HG03432 (cell line): ENCODE data around the gene TLR5.
"Not testable (repeated sequence)": the region's sequence is repeated elsewhere in the genome, so short reads cannot be mapped to it uniquely, and the experiment has no call there.

Experiments used
- ATAC-seq: cut with Tn5 transposase; IDR thresholded peaks from one replicate; pipeline ENCODE4 v1.9.1; 2021; ENCODE audit warnings: mild to moderate bottlenecking, moderate library complexity; ENCODE audit not compliant: unreplicated experiment

The TLR5 gene

GRCh38 chr1:223142795-223143536 lies at the start of gene TLR5:
Gene TLR5, minus strand, starts transcription at chr1:223143248. Its CDS starts 30,217 bp downstream, at chr1:223113031.
- peak; percentile 92 for ATAC-seq

GRCh38 chr1:223189903-223190724 lies 47.1 kb upstream of the TLR5 start:
- peak; percentile 81 for ATAC-seq

- ATAC-seq, result no peak
Measured at GRCh38 chr1:223189525-223189902, 46.5 kb upstream of the TLR5 start.

GRCh38 chr1:223188618-223189356 lies 45.7 kb upstream of the TLR5 start:
- no peak for ATAC-seq

- no peak for ATAC-seq
Measured at GRCh38 chr1:223186800-223187199, 43.8 kb upstream of the TLR5 start.

- no peak for ATAC-seq
Measured at GRCh38 chr1:223183268-223183862, 40.3 kb upstream of the TLR5 start.

- ATAC-seq, result no peak
Measured at GRCh38 chr1:223180731-223181321, 37.8 kb upstream of the TLR5 start.

GRCh38 chr1:223179786-223180185 lies 36.7 kb upstream of the TLR5 start:
- ATAC-seq, result no peak

GRCh38 chr1:223179280-223179679 lies 36.2 kb upstream of the TLR5 start:
- ATAC-seq, result no peak

- no peak for ATAC-seq
Measured at GRCh38 chr1:223177681-223178080, 34.6 kb upstream of the TLR5 start.

GRCh38 chr1:223176437-223176836 lies 33.4 kb upstream of the TLR5 start:
- ATAC-seq, result no peak

GRCh38 chr1:223175633-223176032 lies 32.6 kb upstream of the TLR5 start:
- no peak for ATAC-seq

GRCh38 chr1:223175032-223175431 lies 32.0 kb upstream of the TLR5 start:
- ATAC-seq, result no peak

- ATAC-seq, result not testable (repeated sequence)
Measured at GRCh38 chr1:223169458-223169857, 26.4 kb upstream of the TLR5 start.

- ATAC-seq, result no peak
Measured at GRCh38 chr1:223161321-223161720, 18.3 kb upstream of the TLR5 start.

- ATAC-seq, result no peak
Measured at GRCh38 chr1:223156343-223156742, 13.3 kb upstream of the TLR5 start.

- no peak for ATAC-seq
Measured at GRCh38 chr1:223155153-223155552, 12.1 kb upstream of the TLR5 start.

GRCh38 chr1:223153177-223154119 lies 10.4 kb upstream of the TLR5 start:
- no peak for ATAC-seq

GRCh38 chr1:223152399-223152798 lies 9.4 kb upstream of the TLR5 start:
- no peak for ATAC-seq

GRCh38 chr1:223150443-223150842 lies 7.4 kb upstream of the TLR5 start:
- no peak for ATAC-seq
